ENCODE data around the gene STRN3.

GRCh38 chr14:30874999-30875787 lies 151.0 kb downstream of the STRN3 start:
- TF ChIP-seq POLR2AphosphoS5 (IDR thresholded peaks at IDR 0.05; ENCODE audit: borderline replicate concordance, low read depth, low read length) (no peak), FOXP2 (optimal IDR thresholded peaks at IDR 0.05; ENCODE audit: control extremely low read depth, extremely low read length, insufficient read depth) (no peak), EZH2 (IDR thresholded peaks at IDR 0.05) (no peak)
